ENCODE results near the gene METTL9. TPM values are rescaled to one million over a fixed set of nuclear protein-coding genes. Genes with fewer than 3 reads are reported as not detected.
"Not testable (repeated sequence)": the region's sequence is repeated elsewhere in the genome, so short reads cannot be mapped to it uniquely, and the experiment has no call there.

METTL9 gene
- total RNA-seq, 1 donor: 166 TPM

DNA sequence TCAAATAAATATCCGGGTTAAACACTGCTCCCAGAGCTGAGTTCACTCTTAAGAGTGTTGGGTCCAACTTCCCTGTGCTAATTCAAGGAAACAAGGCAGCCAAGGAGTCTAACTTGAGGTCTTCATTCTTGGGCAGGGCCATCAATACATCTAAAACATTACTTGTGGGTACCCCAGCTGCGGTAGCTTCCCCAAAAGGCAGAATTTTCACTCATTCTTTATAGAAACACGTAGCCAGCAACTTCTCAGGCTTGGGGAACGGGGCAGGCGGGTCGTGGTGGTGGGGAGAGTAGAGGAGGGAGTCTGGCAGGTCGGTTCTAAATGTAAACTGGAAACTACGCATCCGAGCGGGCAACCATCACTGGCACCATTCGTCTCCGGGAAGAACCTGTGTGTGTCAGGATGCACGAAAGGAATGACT is 666 bp upstream of the METTL9 start:
- DNase-seq (ENCODE audit: low read depth): no peak
- peak overlapping the region; percentile 73 for H3K4me3 ChIP-seq (ENCODE audit: low read depth, low read length)
- TF ChIP-seq, protein P1, sequence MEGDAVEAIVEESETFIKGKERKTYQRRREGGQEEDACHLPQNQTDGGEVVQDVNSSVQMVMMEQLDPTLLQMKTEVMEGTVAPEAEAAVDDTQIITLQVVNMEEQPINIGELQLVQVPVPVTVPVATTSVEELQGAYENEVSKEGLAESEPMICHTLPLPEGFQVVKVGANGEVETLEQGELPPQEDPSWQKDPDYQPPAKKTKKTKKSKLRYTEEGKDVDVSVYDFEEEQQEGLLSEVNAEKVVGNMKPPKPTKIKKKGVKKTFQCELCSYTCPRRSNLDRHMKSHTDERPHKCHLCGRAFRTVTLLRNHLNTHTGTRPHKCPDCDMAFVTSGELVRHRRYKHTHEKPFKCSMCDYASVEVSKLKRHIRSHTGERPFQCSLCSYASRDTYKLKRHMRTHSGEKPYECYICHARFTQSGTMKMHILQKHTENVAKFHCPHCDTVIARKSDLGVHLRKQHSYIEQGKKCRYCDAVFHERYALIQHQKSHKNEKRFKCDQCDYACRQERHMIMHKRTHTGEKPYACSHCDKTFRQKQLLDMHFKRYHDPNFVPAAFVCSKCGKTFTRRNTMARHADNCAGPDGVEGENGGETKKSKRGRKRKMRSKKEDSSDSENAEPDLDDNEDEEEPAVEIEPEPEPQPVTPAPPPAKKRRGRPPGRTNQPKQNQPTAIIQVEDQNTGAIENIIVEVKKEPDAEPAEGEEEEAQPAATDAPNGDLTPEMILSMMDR (IDR thresholded peaks at IDR 0.05; ENCODE audit: insufficient read depth, low read depth, low read length): no peak

DNA sequence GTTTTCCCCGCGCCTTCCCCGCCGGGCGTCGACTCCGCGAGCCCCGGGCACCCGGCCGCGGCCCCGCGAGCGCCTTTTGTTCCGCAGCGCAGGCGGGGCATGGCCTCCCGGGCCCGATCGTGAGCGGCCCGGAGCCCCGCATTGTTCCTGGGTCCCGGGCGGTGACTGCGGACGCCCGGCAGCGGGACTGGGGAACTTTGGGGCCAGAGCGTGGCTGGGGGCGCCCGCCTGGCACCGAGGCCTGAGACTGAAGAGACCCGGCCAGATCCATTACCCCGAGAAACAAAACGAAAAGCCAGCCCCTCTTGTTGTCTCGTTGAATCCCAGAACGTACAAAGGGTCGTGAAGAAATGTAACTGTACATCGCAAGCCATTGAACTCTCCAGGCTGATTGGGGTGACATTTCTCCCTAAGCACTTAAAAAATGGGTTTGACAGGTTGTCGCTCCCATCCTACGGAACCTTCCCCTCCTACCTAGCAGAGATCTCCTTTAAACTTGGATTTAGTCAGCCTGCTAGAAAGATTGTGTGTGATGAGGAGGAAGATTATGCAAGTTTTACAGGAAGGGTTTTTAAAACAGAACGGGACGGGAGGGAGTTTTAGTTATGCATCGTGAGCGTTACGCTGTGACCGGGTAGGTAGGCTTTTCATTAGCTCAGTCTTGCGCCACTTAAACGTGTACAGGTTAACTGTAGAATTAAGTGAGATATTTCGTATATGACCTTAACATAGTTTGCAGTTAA is 825 bp downstream of the METTL9 start:
- DNase-seq (ENCODE audit: low read depth): peak; percentile 69
- TF ChIP-seq, protein P1 (IDR thresholded peaks at IDR 0.05; ENCODE audit: insufficient read depth, low read depth, low read length): no peak
- peak overlapping the region; percentile 73 for H3K4me3 ChIP-seq (ENCODE audit: low read depth, low read length)

DNA sequence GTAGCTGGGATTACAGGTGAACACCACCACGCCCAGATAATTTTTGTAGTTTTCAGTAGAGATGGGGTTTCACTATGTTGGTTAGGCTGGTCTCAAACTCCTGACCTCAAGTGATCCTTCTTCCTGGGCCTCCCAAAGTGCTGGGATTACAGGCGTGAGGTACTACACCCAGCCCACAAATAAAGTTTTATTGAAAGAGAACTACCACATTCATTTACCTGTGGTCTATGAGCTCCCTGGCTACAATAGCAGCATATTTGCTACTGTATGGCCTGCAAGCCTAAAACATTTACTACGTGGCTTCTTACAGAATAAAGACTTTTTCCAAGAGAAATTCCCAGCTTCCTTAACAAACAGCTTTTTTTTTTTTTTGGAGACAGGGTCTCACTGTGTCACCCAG is 3.4 kb downstream of the METTL9 start:
- TF ChIP-seq, protein P1 (IDR thresholded peaks at IDR 0.05; ENCODE audit: insufficient read depth, low read depth, low read length): no peak
- H3K4me3 ChIP-seq (ENCODE audit: low read depth, low read length): no peak overlapping the region
- no peak for DNase-seq (ENCODE audit: low read depth)

DNA sequence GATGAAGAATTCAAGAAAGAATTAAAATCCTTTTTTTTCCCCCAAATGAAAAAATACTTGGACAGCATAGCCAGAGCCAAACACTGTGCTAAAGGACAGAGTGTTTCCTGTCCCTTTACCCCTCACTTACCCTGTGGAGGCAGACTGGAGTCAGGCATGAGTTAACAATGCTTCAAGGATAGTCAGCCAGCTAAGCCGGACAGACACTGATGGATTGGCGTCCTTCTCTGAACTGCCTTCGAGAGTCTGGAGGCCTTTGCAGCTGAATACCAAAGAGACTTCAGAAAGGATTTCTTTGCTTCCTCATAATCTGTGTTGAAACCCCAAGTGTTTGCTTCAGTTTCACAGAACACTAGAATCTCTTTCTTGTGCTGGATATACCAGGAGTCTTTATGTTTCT is 4.6 kb downstream of the METTL9 start:
- TF ChIP-seq, protein P1 (IDR thresholded peaks at IDR 0.05; ENCODE audit: insufficient read depth, low read depth, low read length): no peak
- H3K4me3 ChIP-seq (ENCODE audit: low read depth, low read length): no peak overlapping the region
- DNase-seq (ENCODE audit: low read depth): no peak

DNA sequence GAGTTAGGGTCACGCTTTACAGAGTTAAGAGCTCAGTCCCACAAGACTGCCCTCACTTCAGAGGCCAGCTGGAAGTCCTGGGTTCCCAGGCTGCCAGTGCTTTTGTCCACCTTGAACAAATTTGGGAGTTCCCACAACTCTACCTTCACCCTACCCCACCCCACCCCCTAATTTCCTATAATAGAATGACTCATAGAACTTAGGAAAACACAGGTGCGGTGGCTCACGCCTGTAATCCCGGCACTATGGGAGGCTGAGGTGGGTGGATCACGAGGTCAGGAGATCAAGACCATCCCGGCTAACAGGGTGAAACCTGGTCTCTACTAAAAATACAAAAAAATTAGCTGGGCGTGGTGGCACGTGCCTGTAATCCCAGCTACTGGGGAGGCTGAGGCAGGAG is 6.5 kb downstream of the METTL9 start:
- not testable (repeated sequence) for H3K4me3 ChIP-seq (ENCODE audit: low read depth, low read length)

DNA sequence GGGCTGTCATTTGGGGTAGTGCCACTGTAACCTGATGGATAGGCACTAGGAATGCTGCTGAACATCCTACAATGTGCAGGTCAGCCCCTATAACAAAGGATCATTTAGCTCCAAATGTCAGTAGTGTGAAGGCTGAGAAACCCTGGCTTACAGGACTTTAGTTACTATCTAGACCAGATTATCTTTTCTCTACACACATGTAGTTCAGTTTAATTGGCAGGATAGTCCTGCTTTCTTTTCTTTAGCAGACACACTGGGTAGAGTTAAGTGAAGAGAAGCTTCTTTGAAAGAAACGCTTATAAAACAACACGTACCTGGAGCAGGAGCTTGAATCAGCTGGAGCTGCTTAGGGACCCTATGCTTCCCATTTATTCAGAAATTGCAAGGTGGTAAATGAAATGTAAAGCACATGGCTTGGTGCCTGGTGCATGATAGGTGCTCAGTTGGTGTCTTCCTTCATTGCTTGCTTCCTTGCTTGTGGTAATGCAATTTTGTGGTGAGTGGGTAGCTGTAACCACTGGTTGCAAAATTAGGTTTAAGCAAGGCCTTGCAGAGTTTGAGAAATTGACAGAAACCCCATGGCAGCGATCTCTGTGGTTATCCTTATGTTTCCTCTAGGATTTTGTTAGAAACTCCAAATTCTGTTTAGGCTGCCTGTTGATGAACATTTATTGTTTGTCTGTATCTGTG is 9.4 kb downstream of the METTL9 start:
- DNase-seq (ENCODE audit: low read depth): peak; percentile 56
- no peak overlapping the region for H3K4me3 ChIP-seq (ENCODE audit: low read depth, low read length)
- TF ChIP-seq, protein P1 (IDR thresholded peaks at IDR 0.05; ENCODE audit: insufficient read depth, low read depth, low read length): no peak

More for the DNA sequence above, 6.5 kb downstream of the METTL9 start:
- DNase-seq (ENCODE audit: low read depth): not testable (repeated sequence)

DNA sequence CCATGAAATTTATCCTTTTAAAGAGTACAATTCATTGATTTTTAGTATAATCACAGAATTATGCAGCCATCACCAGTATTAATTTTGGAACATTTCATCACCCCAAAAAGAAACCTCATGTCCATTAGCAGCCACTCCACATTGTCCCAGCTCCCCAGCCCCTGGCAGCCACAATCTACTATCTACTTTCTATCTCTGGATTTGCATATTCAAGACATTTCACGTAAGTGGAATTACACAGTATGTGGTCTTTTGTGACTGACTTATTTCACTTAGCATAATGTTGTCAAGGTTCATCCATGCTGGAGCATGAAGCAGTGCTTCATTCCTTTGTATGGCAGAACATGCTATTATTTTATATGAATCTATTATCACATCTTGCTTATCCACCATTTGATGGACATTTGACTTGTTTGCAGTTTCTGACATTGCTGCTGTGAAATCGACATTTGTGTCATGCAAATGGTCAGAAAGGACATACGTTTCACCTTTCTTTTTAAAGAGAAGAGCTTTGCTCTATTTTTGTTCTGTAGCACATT is 10.7 kb downstream of the METTL9 start:
- DNase-seq (ENCODE audit: low read depth): no peak
- TF ChIP-seq, protein P1 (IDR thresholded peaks at IDR 0.05; ENCODE audit: insufficient read depth, low read depth, low read length): no peak
- H3K4me3 ChIP-seq (ENCODE audit: low read depth, low read length): no peak overlapping the region
